NCI-H2196 treated with DMSO at 0.1 percent for 48 hours (cell line): ENCODE measurements around the gene CLMN.

Source experiments
- DNase-seq: peaks from one replicate; lab custom pipeline; 2025; ENCODE audit not compliant: unreplicated experiment; lab: John Stamatoyannopoulos, UW

The CLMN gene

GRCh38 chr14:95345032-95345431 is 25.3 kb upstream of the CLMN start:
- DNase-seq: no peak

- no peak for DNase-seq
Observed at GRCh38 chr14:95344536-95344935, 24.8 kb upstream of the CLMN start.

- no peak for DNase-seq
Observed at GRCh38 chr14:95341564-95341963, 21.9 kb upstream of the CLMN start.

- no peak for DNase-seq
Observed at GRCh38 chr14:95341115-95341514, 21.4 kb upstream of the CLMN start.

GRCh38 chr14:95340201-95340697 is 20.5 kb upstream of the CLMN start:
- no peak for DNase-seq

- DNase-seq: no peak
Observed at GRCh38 chr14:95339301-95339865, 19.7 kb upstream of the CLMN start.

- no peak for DNase-seq
Observed at GRCh38 chr14:95338436-95338835, 18.7 kb upstream of the CLMN start.

GRCh38 chr14:95337041-95337595 is 17.4 kb upstream of the CLMN start:
- no peak for DNase-seq

- no peak for DNase-seq
Observed at GRCh38 chr14:95336192-95336760, 16.6 kb upstream of the CLMN start.

- DNase-seq: no peak
Observed at GRCh38 chr14:95335071-95335470, 15.4 kb upstream of the CLMN start.

GRCh38 chr14:95334044-95334443 is 14.3 kb upstream of the CLMN start:
- DNase-seq: no peak

- no peak for DNase-seq
Observed at GRCh38 chr14:95332641-95333040, 12.9 kb upstream of the CLMN start.

GRCh38 chr14:95331708-95332408 is 12.2 kb upstream of the CLMN start:
- no peak for DNase-seq

GRCh38 chr14:95330591-95331370 is 11.1 kb upstream of the CLMN start:
- no peak for DNase-seq

GRCh38 chr14:95329941-95330340 is 10.2 kb upstream of the CLMN start:
- no peak for DNase-seq

- no peak for DNase-seq
Observed at GRCh38 chr14:95328729-95329503, 9.2 kb upstream of the CLMN start.

GRCh38 chr14:95327558-95328374 is 8.1 kb upstream of the CLMN start:
- no peak for DNase-seq

- DNase-seq: no peak
Observed at GRCh38 chr14:95326987-95327386, 7.3 kb upstream of the CLMN start.

GRCh38 chr14:95323917-95324316 is 4.2 kb upstream of the CLMN start:
- DNase-seq: no peak

GRCh38 chr14:95323361-95323760 is 3.7 kb upstream of the CLMN start:
- DNase-seq: no peak
